KOPT-K1 (cell line): ENCODE measurements around the gene DNAJB6.

Experiments used
- H3K27ac ChIP-seq: fragments of 200-600 bp; sonication (generic); 2 replicates; pipeline ENCODE4 v1.5.1; 2016; ENCODE audit warnings: antibody characterized with exemption, mild to moderate bottlenecking, low read depth, low read length; ENCODE audit not compliant: poor library complexity, severe bottlenecking
- H3K36me3 ChIP-seq: fragments of 200-600 bp; sonication (generic); 2 replicates; pipeline ENCODE4 v1.5.1; 2017; ENCODE audit warnings: antibody characterized with exemption, mild to moderate bottlenecking, low read length, moderate library complexity; ENCODE audit not compliant: insufficient read depth
- H3K9me3 ChIP-seq: fragments of 200-600 bp; sonication (generic); 2 replicates; pipeline ENCODE4 v1.5.1; 2017; ENCODE audit warnings: antibody characterized with exemption, low read length, mild to moderate bottlenecking; ENCODE audit not compliant: insufficient read depth, poor library complexity, severe bottlenecking

The DNAJB6 gene

DNA sequence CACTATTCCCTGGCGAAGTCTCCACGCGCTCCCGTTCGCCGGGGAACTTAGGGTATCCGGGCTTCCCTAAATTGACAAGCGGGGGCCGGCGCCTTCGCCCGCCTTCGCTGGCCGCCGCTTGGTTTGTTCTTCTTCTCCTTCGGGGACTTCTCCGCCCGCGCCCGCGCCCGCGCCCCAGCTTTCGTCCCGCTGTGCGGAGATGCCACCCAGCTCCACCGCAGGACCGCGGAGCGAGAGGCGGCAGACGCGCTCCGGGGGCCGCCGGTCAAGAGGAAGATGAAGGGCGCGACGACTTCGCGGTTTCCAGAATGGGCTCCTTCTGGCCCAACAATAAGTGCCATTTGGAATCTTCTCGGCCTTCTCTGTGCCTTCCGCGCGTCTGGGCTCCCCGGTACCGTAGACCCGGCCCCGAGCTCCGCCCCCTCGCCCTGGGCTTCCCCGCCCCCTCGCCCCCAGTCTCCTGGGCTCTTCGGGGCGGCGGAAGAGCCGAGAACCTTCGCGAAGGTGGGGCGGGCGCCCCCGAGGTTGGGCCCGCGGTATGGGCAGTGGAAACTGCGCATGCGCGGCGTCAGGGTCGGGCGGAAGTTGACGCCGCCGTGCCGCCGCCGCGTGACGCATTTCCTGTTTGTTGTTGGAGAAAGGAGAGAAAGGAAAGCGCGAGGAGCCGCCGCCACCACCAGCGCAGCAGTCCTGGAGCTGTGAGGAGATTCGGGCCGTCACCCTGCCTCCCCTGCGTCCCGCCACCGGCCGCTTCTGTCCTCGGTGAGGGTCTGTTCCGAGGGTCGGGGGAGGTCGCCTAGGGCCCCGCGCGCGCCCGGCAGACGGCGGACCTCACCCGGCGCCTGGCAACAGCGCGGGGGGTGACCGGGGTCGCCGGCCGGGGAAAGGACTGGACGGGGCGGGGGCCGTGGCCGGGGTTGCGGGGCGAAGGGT, at the start of gene DNAJB6:
Gene DNAJB6 (plus strand): TSS at position 622 of the 933 bp plus-strand sequence. CDS start 21,569 bp downstream, outside the sequence.
- Histone ChIP-seq H3K36me3 (peaks cover 19% of the 10 kb centered on the region), H3K27ac (peak within 1 kb of the TSS; percentile 84), H3K9me3 (no peaks in the 10 kb centered on the region)

DNA sequence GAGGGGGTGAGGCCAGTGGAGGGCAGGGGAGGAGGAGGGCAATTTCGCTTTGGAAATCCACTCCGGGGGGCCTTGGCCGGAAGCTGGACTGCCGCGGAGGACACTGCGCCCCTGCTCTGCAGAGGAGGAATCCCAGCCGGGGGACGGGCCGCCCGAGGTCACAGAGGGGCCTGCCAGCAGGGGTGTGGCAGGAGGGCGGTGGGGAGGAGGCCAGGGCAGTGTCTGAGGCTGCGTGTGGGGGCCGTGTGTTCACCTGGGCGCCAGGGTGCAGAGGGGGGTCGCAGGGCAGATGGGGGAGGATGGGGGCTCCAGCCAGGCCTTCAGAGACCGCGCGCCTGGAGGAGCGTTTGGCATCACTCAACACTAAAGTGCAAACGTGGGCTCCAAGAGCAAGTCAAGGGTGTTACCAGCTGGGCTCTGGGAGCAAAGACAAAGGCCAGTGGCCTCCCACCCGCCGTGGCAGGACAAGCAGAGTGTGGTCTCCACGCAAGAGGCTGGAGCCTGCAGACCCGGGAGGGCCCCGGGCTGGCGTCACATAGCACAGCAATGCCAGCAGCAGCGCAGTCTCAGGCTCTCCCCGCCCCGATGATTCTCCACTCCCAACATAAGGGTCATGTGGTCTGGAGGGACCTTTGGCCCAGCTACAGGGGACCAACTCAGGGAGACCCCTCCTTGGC, 45.3 kb upstream of the DNAJB6 start:
- no peak overlapping the region for H3K27ac ChIP-seq
- H3K9me3 ChIP-seq = no peaks in the 10 kb centered on the region
- H3K36me3 ChIP-seq = no peaks in the 10 kb centered on the region

DNA sequence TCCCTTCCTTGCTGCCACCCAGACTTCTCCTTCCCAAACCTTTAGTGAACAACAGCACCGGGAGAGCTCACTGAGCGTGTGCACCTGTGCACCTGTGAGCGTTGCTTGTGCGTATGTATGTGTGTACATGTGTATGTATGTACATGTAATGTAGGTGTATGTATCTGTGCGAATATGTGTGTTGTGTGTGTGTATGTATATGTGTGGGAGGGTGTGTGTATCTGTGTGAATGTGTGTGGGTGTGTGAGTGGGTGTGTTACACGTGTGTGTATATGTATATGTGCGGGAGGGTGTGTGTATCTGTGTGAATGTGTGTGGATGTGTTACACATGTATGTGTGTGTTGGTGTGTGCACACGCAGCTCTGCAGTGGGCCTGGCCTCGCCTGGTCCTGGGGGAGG, 44.5 kb upstream of the DNAJB6 start:
- no peak overlapping the region for H3K27ac ChIP-seq
- no peaks in the 10 kb centered on the region for H3K9me3 ChIP-seq

DNA sequence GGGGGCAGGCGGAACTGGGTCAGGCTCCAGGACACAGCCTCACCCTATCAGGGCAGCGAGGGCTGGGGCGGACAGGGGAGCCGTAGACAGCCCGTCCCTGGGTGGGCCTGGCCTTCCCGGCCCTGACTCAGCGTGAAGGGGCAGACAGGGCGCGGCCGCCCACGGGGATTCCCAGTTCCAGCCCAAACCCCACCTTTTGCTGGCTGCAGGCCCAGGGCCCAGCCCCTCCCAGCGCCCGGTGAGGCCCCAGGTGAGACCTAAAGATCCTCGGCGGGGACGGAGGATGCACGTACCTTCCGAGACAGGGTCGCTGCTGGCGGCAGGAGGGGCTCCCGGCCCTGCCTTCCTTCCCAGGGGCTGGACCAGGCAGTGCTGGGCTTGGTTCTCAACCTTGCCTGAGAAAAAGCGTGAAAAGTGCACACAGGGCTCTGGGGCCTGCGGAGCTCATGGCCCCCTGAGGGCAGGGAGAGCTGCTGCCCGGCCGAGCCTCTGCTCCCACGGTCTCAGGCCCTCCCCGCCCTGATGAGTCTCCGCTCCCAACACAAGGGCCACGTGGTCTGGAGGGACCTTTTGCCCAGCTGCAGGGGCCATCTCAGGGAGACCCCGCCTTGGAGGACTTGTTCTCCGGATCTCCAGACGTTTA, 43.9 kb upstream of the DNAJB6 start:
- no peaks in the 10 kb centered on the region for H3K9me3 ChIP-seq
- H3K36me3 ChIP-seq = no peaks in the 10 kb centered on the region
- H3K27ac ChIP-seq = no peak overlapping the region

More for the DNA sequence above, 44.5 kb upstream of the DNAJB6 start:
- H3K36me3 ChIP-seq = no peaks in the 10 kb centered on the region

DNA sequence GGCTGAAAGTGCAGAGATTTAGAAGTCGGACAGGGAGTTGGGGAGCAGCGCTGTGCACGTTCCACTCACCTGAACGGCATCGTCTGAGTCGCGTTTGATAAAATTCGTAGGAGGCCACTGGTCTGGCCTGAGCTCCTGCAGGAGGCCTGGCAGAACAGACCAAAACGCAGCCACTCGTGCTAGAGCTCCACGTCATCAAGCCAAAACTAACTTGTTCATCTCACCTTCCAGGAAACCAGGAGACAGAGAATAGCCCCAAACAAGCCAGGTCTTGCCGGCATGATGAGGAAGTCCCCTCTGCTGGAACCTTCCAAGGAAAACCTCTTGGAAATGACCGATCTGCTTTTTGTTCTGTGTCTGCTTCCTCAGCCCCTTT, 43.4 kb upstream of the DNAJB6 start:
- Histone ChIP-seq H3K9me3 (no peaks in the 10 kb centered on the region), H3K27ac (no peak overlapping the region), H3K36me3 (no peaks in the 10 kb centered on the region)

DNA sequence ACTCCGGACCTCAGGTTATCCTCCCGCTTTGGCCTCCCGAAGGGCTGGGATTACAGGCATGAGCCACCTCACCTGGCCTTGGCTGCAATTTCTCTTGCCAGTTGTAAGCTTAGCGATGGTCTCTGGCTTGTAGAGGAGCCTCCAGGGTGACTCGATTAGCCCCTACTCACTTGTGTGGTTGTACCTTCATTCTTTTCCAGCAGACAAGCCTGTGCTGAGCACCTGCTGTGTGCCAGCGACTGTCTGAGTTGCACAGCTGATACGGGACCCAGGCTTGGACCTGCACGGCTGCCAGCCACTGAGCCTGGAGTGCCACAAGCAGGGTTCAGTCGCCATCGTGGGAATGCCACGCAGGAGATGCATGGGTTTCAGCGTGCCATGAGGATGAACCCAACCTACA, 42.0 kb upstream of the DNAJB6 start:
- no peaks in the 10 kb centered on the region for H3K36me3 ChIP-seq
- no peak overlapping the region for H3K27ac ChIP-seq
- no peaks in the 10 kb centered on the region for H3K9me3 ChIP-seq

DNA sequence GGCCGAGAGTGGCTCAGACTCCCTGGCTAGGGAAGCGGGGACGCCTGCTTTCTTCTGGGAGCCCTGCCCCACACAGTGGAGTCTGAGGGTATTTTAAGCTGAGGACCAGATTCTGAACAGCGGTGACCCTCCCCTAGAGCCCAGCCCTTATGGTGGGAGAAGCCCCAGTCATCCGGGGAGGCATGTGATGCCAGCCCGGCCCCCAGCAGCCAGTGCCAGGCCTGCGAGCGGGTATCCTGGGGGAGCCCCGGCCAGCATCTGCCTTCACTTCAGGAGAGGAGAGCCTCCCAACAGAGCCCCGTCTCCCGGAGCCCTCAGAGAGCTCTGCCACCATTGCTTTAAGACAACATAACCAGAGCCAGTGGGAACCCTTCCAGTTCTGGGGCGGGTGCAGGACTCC, 41.5 kb upstream of the DNAJB6 start:
- H3K9me3 ChIP-seq = no peaks in the 10 kb centered on the region
- H3K27ac ChIP-seq = no peak overlapping the region
- H3K36me3 ChIP-seq = no peaks in the 10 kb centered on the region

DNA sequence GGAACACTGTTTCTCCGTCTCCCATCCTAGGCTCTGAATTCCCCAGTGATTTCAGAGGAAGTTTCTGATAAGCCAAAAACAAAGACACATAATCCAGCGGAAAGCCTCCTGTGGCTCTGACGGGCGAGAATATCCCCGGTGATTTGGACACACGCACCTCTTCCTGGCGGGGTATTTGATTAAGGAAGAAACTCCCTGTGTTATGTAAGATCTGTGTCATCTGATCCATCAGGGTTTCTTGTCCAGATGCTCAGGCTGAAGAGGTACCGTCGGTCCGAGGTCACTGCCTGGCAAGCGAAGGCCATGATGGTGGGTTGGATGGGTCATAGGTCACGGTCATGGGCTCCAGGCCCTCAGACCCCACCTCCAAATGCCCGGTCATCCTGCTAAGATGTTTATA, 39.6 kb upstream of the DNAJB6 start:
- no peak overlapping the region for H3K27ac ChIP-seq
- H3K9me3 ChIP-seq = no peaks in the 10 kb centered on the region
- no peaks in the 10 kb centered on the region for H3K36me3 ChIP-seq

DNA sequence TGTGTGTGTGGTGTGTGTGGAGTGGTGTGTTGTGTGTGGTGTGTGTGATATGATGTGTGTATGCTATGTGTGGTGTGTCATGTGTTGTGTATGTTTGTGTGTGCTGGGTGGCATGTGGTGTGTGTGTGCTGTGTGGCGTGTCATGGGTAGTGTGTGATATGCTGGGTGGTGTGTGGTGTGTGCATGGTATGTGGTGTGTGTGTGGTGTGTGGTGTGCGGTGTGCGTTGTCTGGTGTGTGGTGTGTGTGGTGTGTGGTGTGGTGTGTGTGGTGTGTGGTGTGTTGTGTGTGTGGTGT, 37.5 kb upstream of the DNAJB6 start:
- Histone ChIP-seq H3K27ac (peak overlapping the region; percentile 98), H3K36me3 (no peaks in the 10 kb centered on the region), H3K9me3 (no peaks in the 10 kb centered on the region)

DNA sequence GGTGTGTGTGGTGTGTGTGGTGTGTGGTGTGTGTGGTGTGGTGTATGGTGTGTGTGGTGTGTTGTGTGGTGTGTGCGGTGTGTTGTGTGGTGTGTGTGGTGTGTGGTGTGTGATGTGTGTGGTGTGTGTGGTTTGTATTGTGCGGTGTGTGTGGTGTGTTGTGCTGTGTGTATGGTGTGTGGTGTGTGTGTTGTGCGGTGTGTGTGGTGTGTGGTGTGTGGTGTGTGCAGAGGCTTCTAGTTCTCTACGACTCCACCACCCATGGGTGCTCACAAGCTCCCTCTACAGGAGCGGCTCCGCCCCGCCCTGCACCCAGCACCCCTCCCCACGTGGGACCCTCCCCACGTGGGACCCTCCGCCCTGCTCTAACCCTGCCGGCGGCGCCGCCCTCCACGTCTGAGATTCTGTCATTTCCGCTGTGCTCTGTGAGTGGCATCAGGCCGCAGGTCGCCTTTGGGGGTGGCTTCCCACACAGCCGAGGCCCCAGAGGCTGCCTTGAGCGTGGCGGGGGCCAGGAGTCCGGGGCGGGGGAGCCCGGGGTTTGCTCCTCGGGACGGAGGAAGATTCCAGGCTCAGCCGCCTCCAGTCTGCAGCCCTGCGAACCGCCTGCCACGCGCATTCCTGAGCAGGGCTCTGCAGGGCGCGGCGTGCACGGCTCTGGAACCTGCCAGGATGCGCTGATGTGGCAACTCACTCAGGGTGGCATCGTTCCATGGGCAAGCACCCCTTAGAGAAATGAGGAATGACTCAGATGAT, 37.0 kb upstream of the DNAJB6 start:
- Histone ChIP-seq H3K36me3 (no peaks in the 10 kb centered on the region), H3K27ac (peak overlapping the region; percentile 98), H3K9me3 (no peaks in the 10 kb centered on the region)

DNA sequence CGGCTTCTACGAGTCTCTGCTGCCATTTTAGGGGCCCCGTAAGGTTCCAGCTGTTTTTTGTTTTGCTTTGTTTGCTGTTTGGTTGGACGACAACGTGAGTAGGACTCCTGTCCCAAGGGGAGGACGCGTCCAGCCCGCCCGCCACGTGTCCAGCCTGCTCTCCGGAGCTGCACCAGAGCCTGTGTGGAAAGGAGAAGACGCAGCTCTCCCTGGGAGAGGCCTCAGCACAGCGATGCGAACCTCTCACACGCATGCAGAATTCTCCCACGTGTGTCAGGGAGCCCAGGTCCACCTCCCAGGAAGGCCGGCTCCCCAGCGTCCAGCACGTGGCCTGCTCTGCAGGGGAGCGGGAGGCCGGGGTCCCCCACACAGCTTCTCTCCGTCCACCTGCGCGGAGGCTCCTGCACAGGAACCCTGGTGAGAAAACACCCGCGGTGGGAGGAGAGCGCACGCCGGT, 36.4 kb upstream of the DNAJB6 start:
- Histone ChIP-seq H3K9me3 (no peaks in the 10 kb centered on the region), H3K27ac (peak overlapping the region; percentile 98), H3K36me3 (no peaks in the 10 kb centered on the region)

DNA sequence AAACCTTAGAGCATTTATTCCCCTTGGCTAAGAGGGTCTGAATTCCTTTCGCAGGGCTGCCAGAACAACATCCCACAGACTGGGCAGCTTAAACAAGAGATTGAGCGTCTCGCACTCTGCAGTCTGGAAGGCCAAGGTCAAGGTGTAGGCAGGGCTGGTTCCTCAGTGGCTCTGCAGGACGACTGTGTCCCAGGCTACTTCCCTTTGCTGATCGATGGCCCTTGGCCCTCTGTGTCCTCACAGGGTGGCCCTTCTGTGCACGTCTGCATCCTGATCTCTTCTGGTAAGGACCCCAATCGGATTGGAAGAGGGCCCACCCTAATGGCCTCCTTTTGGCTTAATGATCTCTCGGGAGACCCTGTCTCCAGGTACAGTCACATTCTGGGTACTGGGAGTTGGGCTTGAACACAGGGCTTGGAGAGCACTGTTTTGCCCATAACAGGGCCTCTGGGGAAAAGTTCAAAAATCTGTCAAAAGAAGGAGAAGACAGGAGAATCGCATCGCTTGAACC, 35.1 kb upstream of the DNAJB6 start:
- peak overlapping the region; percentile 98 for H3K27ac ChIP-seq
- no peaks in the 10 kb centered on the region for H3K9me3 ChIP-seq
- no peaks in the 10 kb centered on the region for H3K36me3 ChIP-seq

DNA sequence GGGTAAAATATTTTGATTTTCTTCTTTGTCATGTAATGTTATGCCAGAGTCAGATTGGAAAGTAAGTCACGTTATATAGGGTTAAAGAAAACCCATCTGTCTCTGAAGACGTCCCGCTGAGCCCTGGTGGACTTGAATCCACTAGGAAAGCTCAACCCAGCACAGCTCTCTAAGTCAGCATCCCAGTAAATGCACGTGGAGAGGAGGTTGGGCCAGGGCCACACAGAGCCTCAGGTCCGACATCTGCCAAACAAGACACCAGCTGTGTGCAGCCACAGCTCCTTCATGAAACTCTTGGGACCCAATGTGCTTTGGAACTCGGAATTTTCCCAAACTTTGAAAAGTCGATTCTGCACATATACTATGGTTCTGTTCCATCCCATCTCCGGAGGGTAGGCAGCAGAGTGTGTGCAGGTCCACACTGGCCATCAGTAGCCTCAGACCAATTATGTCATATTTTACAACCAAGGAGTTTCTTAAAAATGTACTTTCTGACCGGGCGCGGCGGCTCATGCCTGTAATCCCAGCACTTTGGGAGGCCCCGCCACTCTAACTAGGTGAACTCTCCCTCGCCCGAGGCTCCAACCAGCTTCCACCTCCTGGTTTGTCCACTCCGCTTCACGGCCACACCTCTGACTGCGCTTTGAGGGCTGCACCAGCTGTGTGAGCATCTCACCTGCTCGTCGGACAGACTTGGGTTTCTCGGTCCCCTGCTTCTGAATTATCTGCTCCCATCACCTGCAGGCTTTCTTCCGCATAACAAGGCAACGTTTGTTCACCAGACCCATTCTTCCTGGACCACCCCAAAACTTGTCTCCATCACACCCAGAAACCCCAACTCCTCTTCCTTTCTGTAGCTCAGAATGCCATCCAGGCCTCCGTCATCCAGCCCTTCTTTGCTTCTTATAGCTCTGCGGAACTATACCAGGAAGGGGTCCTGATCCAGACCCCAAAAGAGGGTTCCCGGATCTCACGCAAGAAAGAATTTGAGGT, 29.7 kb upstream of the DNAJB6 start:
- Histone ChIP-seq H3K27ac (peak overlapping the region; percentile 98), H3K9me3 (no peaks in the 10 kb centered on the region), H3K36me3 (no peaks in the 10 kb centered on the region)
